HG03565 (cell line): ENCODE results near the gene ZNF106.

Experiments used
- ATAC-seq: cut with Tn5 transposase; IDR thresholded peaks from one replicate; pipeline ENCODE4 v1.9.1; 2021; ENCODE audit warnings: mild to moderate bottlenecking, moderate library complexity; ENCODE audit not compliant: unreplicated experiment

The ZNF106 gene

GRCh38 chr15:42373274-42373673 is 117.7 kb downstream of the ZNF106 start:
- ATAC-seq: no peak

GRCh38 chr15:42371096-42371495 is 119.8 kb downstream of the ZNF106 start:
- ATAC-seq: no peak

- no peak for ATAC-seq
Observed at GRCh38 chr15:42368096-42368495, 122.8 kb downstream of the ZNF106 start.

- ATAC-seq: no peak
Observed at GRCh38 chr15:42367041-42367440, 123.9 kb downstream of the ZNF106 start.

- no peak for ATAC-seq
Observed at GRCh38 chr15:42365921-42366550, 124.9 kb downstream of the ZNF106 start.

GRCh38 chr15:42364529-42364928 is 126.4 kb downstream of the ZNF106 start:
- ATAC-seq: no peak

- no peak for ATAC-seq
Observed at GRCh38 chr15:42363942-42364341, 127.0 kb downstream of the ZNF106 start.

- no peak for ATAC-seq
Observed at GRCh38 chr15:42363487-42363886, 127.5 kb downstream of the ZNF106 start.
